IMR-90 (cell line): ENCODE data around the gene MEP1B.

Source experiments
- BHLHE40 ChIP-seq: fragments of 150-350 bp; IDR thresholded peaks from 2 replicates; pipeline ENCODE4 v1.6.1; 2016; ENCODE audit warnings: mild to moderate bottlenecking, low read depth, low read length
- CEBPB ChIP-seq: IDR thresholded peaks from 2 replicates; pipeline ENCODE4 v1.6.1; 2012; ENCODE audit warnings: low read depth, low read length, improper control_type of control experiment
- CTCF ChIP-seq: conservative IDR thresholded peaks from 2 replicates; pipeline ENCODE4 v1.5.1; 2012; ENCODE audit warnings: mild to moderate bottlenecking, low read depth, low read length, improper control_type of control experiment
- FOS ChIP-seq: fragments of 150-350 bp; IDR thresholded peaks from 2 replicates; pipeline ENCODE4 v1.6.1; 2016; ENCODE audit warnings: low read depth, low read length
- MAFK ChIP-seq: IDR thresholded peaks from 2 replicates; pipeline ENCODE4 v1.6.1; 2012; ENCODE audit warnings: low read depth, low read length, improper control_type of control experiment
- MAZ ChIP-seq: IDR thresholded peaks from 2 replicates; pipeline ENCODE4 v1.6.1; 2012; ENCODE audit warnings: low read depth, mild to moderate bottlenecking, low read length, improper control_type of control experiment, moderate library complexity, borderline replicate concordance
- NFE2L2 ChIP-seq: fragments of 150-350 bp; IDR thresholded peaks from 2 replicates; pipeline ENCODE4 v1.6.1; 2016; ENCODE audit warnings: low read depth, mild to moderate bottlenecking, low read length
- POLR2A ChIP-seq: IDR thresholded peaks from 2 replicates; pipeline ENCODE4 v1.6.1; 2012; ENCODE audit warnings: mild to moderate bottlenecking, low read depth, low read length
- RFX5 ChIP-seq: IDR thresholded peaks from 2 replicates; pipeline ENCODE4 v1.8.0; 2012; ENCODE audit warnings: low read depth, mild to moderate bottlenecking, low read length, moderate library complexity
- SMC3 ChIP-seq: fragments of 150-350 bp; IDR thresholded peaks from 2 replicates; pipeline ENCODE4 v1.6.1; 2016; ENCODE audit warnings: low read depth, mild to moderate bottlenecking, antibody characterized with exemption, low read length, moderate library complexity
- TF ChIP-seq, protein P1 (sequence below): fragments of 150-350 bp; IDR thresholded peaks from 2 replicates; pipeline ENCODE4 v1.6.1; 2016; ENCODE audit warnings: low read depth, mild to moderate bottlenecking, low read length, moderate library complexity, borderline replicate concordance

DNA sequence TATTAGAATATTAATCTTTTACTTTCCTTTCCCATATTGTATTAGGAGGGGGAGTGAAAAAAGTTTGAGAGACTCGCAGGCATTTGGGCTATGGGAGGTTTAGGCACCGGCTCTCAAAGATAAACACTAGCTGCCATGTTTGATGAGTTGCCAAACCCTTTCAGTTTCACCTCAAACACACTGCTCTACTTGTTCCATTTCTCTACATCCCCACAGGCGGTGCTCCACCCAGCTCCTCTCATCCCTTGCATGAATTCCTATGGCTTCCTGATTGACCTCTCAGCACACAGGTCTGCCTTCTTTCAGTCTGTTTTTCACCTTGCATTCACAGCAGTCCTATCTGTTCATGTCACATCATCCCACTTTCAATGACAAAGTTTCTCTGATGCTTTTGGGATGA lies 65.7 kb downstream of the MEP1B start:
- no peak for TF ChIP-seq CTCF
- TF ChIP-seq CEBPB: no peak
- no peak for TF ChIP-seq MAZ
- TF ChIP-seq POLR2A: no peak
- no peak for TF ChIP-seq NFE2L2
- TF ChIP-seq BHLHE40: no peak
- no peak for TF ChIP-seq MAFK
- TF ChIP-seq FOS: no peak
- no peak for TF ChIP-seq RFX5
- no peak for TF ChIP-seq SMC3
- TF ChIP-seq, protein P1, sequence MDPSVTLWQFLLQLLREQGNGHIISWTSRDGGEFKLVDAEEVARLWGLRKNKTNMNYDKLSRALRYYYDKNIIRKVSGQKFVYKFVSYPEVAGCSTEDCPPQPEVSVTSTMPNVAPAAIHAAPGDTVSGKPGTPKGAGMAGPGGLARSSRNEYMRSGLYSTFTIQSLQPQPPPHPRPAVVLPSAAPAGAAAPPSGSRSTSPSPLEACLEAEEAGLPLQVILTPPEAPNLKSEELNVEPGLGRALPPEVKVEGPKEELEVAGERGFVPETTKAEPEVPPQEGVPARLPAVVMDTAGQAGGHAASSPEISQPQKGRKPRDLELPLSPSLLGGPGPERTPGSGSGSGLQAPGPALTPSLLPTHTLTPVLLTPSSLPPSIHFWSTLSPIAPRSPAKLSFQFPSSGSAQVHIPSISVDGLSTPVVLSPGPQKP: no peak
